Measurements from ENCODE around the gene ACTRT3. TPM values are rescaled to one million over a fixed set of nuclear protein-coding genes. Genes with fewer than 3 reads are reported as not detected.

The ACTRT3 gene
- total RNA-seq, 1 donor from 2014 or later = 0.32 TPM

DNA sequence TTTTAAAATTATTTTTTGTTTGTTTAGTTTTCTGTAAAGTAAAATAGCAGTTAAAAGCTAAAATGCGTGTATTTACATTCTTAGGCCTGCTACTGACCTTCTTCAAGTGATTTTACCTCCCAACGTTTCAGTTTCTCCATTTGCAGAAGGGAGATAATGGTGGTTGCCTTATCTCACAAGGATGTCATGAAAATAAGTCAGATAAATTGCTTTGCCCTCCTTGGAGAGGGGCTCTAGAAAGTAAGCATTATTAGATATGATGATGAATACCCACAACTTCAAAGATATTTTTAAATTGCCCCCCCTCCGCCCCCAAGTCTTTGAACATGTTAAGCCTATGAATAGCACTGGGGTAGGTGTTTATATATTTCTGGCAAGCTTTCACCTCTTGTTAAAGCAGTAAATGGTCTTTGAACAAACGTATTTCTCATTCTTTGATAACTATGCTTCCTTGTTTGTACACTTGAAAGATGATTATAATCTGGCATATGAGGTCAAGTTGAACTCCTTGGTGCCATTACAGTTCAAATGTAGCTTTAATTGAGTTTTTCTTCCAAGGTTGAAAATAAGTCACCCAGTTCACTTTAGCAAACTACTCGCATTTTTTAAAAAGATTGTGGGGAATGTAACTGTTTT lies 10.9 kb downstream of the ACTRT3 start:
- Histone ChIP-seq H3K4me1 (no peaks in the 10 kb centered on the region), H3K9me3 (peaks cover 0 to 3% of the 10 kb centered on the region in 2 donors), H3K36me3 (no peaks in the 10 kb centered on the region), H3K27ac (no peak overlapping the region), H3K27me3 (no peaks in the 10 kb centered on the region), H3K4me3 (no peak overlapping the region)
- TF ChIP-seq, protein P1, sequence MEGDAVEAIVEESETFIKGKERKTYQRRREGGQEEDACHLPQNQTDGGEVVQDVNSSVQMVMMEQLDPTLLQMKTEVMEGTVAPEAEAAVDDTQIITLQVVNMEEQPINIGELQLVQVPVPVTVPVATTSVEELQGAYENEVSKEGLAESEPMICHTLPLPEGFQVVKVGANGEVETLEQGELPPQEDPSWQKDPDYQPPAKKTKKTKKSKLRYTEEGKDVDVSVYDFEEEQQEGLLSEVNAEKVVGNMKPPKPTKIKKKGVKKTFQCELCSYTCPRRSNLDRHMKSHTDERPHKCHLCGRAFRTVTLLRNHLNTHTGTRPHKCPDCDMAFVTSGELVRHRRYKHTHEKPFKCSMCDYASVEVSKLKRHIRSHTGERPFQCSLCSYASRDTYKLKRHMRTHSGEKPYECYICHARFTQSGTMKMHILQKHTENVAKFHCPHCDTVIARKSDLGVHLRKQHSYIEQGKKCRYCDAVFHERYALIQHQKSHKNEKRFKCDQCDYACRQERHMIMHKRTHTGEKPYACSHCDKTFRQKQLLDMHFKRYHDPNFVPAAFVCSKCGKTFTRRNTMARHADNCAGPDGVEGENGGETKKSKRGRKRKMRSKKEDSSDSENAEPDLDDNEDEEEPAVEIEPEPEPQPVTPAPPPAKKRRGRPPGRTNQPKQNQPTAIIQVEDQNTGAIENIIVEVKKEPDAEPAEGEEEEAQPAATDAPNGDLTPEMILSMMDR (IDR thresholded peaks at IDR 0.05) = no peak
- intact Hi-C loops (cut with DNase I) = no loop called here
- DNase-seq (ENCODE audit: low spot score in 2 of 2) = no peak

- H3K4me3 ChIP-seq = no peak overlapping the region
- H3K27ac ChIP-seq = no peak overlapping the region
- H3K27me3 ChIP-seq = no peaks in the 10 kb centered on the region
- H3K36me3 ChIP-seq = no peaks in the 10 kb centered on the region
- TF ChIP-seq, protein P1 (IDR thresholded peaks at IDR 0.05) = no peak
- no peaks in the 10 kb centered on the region for H3K9me3 ChIP-seq
- DNase-seq (ENCODE audit: low spot score in 2 of 2) = no peak
- H3K4me1 ChIP-seq = no peaks in the 10 kb centered on the region
- intact Hi-C loops (cut with DNase I) = no loop called here
Observed at GRCh38 chr3:169755488-169755887, 13.9 kb downstream of the ACTRT3 start.

- no peak overlapping the region for H3K4me3 ChIP-seq
- no peak overlapping the region for H3K27ac ChIP-seq
- intact Hi-C loops (cut with DNase I) = no loop called here
- no peaks in the 10 kb centered on the region for H3K9me3 ChIP-seq
- TF ChIP-seq, protein P1 (IDR thresholded peaks at IDR 0.05) = no peak
- DNase-seq (ENCODE audit: low spot score in 2 of 2) = no peak
- H3K4me1 ChIP-seq = no peaks in the 10 kb centered on the region
- H3K36me3 ChIP-seq = no peaks in the 10 kb centered on the region
- H3K27me3 ChIP-seq = no peaks in the 10 kb centered on the region
Observed at GRCh38 chr3:169754711-169755110, 14.7 kb downstream of the ACTRT3 start.

DNA sequence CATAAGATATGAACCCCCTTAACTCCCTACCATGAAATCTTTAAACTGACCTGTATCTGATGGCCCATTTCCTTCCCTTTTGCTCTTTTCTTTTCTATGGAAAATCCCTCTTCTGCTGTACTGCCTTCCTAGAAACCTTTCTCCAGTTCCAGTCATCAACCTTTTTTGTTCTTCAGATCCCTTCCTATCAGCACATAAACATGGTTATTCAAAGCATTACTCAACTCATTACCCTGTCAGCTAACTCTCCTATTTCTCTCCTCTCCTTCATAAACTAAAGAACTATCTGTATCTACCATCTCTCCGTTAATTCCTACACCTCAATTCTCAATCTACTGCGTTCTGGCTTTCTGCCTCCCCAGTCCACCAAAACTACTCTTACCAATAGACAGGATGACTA lies 17.5 kb downstream of the ACTRT3 start:
- no peak for DNase-seq (ENCODE audit: low spot score in 2 of 2)
- Histone ChIP-seq H3K27ac (no peak overlapping the region), H3K9me3 (no peaks in the 10 kb centered on the region), H3K4me3 (no peak overlapping the region), H3K27me3 (no peaks in the 10 kb centered on the region), H3K4me1 (no peaks in the 10 kb centered on the region), H3K36me3 (no peaks in the 10 kb centered on the region)
- intact Hi-C loops (cut with DNase I) = no loop called here
- TF ChIP-seq, protein P1 (IDR thresholded peaks at IDR 0.05) = no peak

DNA sequence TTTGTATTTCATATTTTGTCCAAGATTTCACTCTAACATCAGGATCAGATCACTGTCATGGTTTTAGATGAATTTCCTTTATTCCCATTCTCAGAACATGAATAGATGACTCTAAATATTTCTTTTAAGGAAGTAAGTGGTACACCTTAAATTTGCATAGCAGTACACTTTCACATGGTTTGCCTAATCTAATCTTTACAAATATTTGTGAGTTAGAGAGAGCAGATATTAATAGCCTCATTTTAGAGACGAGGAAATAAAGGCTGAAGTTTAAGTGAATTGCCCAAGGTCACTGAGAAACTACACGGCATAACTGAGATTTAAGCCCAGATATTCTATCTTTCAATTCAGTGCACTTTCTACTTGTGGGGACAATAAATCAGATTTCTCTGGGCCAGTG lies 18.7 kb downstream of the ACTRT3 start:
- no peak overlapping the region for H3K4me3 ChIP-seq
- DNase-seq (ENCODE audit: low spot score in 2 of 2) = no peak
- H3K4me1 ChIP-seq = no peaks in the 10 kb centered on the region
- intact Hi-C loops (cut with DNase I) = no loop called here
- H3K27me3 ChIP-seq = no peaks in the 10 kb centered on the region
- TF ChIP-seq, protein P1 (IDR thresholded peaks at IDR 0.05) = no peak
- H3K9me3 ChIP-seq = no peaks in the 10 kb centered on the region
- no peak overlapping the region for H3K27ac ChIP-seq
- H3K36me3 ChIP-seq = no peaks in the 10 kb centered on the region

DNA sequence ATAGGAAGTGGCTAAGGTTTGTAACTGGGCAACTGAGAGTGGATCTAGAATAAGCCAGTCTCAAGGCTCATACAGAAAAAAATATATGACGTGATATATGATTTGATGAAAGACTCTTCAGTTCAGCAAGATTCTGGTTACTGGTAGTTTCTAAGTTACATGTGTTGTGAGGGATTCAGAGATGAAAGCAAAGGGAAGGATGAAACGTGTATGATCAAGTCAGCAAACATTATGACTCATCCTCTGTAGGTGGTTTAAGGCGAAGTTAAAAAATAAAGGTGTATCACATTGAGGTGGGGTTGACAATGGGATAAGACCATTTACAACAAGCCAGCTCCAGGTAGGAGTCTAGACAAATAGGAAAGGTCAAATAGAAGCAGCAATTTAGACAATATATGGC lies 20.7 kb downstream of the ACTRT3 start:
- Histone ChIP-seq H3K27me3 (no peaks in the 10 kb centered on the region), H3K36me3 (no peaks in the 10 kb centered on the region), H3K27ac (no peak overlapping the region), H3K4me3 (no peak overlapping the region), H3K9me3 (no peaks in the 10 kb centered on the region), H3K4me1 (no peaks in the 10 kb centered on the region)
- intact Hi-C loops (cut with DNase I) = loop anchor here (10.0 kb wide), 1 partner anchor 704 kb away; no protein-coding TSS in a partner anchor
- TF ChIP-seq, protein P1 (IDR thresholded peaks at IDR 0.05) = no peak
- no peak for DNase-seq (ENCODE audit: low spot score in 2 of 2)
